ENCODE data around the gene PRKAG2.
A peak's percentile ranks its signal among the peaks of the same experiment; 100 is the strongest.

PRKAG2 gene

GRCh38 chr7:151900591-151900985 lies 23.7 kb upstream of the PRKAG2 start:
- no peak for DNase-seq

DNA sequence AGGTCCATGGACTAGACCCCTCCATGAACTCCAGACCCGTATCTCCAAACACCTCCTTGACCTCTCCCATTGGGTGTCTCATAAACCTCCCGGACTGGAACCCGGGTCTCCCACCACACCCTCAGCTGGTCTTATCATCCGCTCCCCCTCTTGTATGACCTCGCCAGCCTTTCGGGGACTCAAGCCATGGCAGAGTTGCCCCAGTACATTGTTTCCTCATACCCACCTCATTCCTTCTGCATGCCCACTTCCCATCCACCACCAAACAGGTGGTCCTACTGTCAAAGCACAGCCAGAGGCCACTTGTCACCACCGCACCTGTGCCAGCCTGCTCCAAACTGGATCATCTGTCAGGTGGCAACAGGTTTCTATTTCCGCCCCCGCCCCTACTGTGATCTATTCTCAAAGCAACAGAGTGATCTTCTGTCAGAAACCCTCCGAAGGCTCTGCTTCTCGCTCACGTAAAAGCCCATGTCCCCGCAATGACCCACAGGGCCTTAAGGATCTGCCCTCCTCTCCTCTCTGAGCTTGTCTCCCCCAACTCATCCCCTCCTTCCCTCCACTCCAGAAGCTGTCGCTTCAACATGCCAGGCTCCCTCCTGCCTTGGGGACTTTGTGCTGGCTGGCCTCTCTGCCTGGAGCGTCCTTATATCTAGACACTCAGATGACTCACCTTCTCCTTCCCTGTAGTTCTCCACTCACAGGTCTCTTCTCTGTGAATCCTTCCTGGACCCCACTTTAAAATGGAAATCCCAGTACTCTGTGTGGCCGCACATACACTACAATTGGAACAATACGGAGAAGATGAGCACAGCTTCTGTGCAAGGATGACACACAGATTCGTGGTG lies 22.8 kb upstream of the PRKAG2 start:
- no peak for DNase-seq

- DNase-seq = no peak
These were observed 21.2 kb upstream of the PRKAG2 start for GRCh38 chr7:151897951-151898686.

DNA sequence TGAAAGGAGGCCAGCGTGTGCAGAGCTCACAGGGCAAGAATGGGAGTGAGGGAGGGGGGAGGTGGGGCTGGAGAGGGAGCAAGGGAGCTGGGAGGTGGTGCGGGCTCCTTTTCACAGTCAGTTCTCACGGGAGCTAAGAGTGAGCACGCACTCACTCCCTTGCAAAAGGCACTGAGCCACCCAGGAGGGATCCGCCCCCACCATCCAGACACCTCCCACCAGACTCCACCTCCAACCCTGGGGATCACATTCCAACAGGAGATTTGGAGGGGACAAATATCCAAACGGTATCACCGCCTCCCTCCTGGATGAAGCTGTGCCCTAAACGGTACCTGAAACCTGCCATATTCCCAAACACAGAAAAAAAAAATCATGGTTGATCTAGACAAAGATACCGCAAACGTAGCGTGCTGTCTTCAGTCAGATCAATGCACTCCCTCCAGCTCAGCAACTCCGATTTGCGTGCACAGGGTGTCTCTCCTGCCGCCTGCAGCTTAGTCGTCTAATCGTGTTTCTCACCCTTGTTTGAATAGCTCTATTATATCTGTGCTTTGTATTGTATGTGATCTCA lies 20.3 kb upstream of the PRKAG2 start:
- DNase-seq = no peak

DNA sequence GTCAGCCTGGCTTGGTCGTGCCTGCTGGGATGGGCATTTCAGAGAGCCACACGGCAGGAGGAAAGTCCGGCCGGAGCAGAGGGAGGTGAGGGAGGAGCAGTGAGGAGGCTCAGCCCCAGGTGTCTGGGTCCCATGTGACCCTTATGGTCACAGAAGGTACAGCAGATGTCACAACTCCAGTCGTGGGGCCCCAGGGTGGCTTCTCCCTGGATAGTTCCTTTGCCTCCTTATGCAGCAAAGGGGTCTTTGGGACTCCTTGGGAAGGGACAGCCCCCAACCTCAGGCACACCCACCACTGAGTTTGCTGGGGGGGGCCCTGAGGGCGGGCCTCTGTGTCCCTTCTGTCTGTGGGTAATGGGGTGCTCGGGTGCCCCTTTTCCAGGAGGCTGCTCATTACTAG lies 19.6 kb upstream of the PRKAG2 start:
- DNase-seq = no peak

GRCh38 chr7:151896086-151896485 lies 19.2 kb upstream of the PRKAG2 start:
- DNase-seq = no peak

DNA sequence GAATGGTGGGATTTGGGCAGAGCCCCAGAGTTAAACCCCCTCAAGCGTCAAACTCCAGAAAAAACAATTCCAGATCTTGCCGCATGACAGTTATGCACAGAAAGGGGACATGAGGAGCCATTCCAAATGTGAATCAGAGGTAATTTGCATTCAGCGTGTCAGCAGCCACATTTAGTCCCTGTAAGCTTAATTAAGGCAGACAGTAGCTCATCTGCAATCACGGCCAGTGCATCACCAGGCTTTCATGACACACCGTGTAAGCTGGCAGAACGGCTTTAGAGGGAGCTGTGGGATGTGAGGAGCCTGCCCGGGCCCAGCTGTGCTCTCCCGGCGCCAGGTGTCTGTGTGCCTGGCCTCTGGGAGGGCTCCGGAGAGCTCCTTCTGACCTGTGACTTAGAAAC lies 18.7 kb upstream of the PRKAG2 start:
- DNase-seq = peak; percentile 80

DNA sequence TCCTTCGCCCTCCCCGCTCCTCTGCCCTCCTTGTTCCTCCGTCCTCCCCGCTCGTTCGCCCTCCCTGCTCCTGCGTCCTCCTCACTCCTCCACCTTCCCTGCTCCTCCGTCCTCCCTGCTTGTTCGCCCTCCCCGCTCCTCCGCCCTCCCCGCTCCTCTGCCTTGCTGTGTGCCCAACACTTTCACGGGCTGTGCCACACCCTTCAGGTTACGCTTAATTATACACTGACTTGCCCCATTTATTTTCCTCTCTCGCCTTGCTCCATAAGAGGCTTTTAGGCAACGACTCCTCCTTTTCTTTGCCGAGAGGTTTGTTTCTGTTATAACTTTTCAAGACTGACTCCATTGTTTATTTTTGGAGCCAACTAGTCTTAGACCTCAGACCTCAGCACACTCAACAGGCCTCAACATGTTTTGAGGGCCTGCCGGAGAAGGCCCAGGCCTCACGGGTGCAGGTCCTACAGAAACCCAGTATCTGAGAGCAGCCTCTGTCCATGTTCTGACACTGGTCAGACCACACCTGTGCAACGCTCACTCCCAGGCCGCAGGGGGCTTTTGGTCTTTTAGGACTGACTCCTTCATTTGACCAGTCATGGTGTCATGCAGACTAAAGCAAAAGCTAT lies 18.2 kb upstream of the PRKAG2 start:
- peak; percentile 98 for DNase-seq

GRCh38 chr7:151894111-151895007 lies 17.4 kb upstream of the PRKAG2 start:
- no peak for DNase-seq

- no peak for DNase-seq
These were observed 16.5 kb upstream of the PRKAG2 start for GRCh38 chr7:151893405-151893923.

- DNase-seq = no peak
These were observed 14.8 kb upstream of the PRKAG2 start for GRCh38 chr7:151891753-151892152.

DNA sequence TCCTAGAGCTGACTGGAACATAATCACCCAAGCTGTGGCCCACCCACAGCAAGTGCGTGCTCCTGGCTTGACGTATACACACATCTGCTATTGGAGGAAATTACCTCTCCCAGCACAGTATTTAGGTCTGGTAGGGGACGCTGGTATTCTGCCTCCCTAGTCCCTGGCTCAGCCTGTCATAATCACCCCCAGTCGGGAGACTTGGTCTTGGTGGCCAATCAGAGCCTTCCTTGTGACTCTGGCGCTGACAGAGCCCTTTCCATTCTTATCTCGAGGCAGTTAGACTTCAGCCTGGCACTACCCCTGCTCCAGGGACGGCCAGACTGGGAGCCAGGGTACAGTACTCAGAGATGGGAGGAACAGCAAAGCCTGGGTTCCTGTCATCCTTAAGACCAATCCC lies 14.3 kb upstream of the PRKAG2 start:
- no peak for DNase-seq

DNA sequence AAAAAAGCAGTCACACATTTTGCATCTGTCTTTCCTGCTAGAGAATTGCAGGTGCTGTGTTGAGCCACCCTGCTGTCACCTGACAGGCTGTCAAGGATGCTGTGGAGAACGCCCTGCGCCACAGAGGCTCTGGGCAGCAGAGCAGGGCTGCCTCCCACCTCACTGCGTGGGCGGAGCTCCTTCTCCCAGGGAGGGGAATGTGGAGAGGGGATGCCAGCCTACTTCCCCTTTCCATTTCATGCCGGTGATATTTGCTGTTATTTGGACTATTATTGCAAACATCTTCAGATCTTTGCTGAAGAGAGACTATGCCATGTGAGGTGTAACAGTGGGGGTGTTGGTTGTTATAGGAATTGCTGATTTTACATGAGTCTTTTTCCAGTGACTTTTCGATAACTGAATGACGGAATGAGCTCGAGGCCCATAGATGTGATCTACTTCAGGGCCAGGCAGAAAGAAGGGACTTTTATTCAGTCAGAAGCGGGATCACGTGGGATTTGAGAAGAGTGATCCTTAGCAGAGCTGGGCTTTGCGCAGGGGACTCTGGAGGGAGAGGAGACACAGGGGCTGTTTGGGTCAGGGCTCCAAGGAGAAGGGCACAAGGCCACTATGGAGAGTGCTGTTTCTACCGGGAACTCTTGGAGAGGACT lies 13.6 kb upstream of the PRKAG2 start:
- DNase-seq = peak; percentile 7

- DNase-seq = no peak
These were observed 12.8 kb upstream of the PRKAG2 start for GRCh38 chr7:151889406-151890354.

DNA sequence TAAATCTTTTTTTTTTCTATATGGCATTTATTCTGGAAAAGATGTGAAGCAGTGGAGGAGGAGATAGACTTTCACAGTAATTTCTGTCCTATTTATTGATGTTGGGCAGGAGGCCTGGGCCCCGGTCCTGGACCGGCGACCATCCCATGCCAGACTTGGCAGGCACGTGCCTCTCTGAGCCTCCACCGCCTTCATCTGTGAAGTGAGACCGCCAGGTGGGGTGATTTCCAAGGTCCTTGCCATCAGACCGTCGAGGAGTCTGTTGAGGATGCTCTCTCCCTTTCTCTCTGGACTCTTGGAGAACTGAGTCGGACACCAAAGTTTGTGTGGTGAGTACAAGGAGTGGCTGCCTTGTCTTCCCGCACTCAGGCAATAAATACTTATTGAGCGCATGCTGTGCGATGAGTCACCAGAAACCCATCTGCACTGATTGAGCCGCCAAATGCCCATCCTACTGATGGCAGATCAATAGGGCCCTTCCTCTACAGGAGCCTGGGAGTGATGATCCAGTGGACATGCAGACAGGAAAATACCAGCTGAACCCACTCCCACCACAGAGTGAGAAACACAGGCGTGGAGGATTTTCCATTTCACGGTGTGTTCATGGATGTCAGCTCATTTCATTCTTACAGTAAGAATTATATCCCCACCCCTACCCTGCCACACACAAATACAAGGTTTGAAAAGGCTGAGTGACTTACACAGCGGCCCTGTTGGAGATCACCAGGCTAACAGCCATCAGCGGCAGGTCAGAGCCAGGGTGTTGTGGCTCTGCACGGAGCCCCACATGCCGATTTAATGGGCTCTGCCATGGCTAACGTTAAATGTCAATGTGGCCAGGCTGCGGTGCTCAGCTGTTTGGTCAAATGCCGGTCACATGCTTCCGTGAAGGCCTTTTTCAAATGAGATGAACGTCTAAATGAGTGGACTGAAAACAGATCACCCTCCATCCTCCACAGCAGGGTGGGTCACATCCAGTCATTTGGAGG lies 11.5 kb upstream of the PRKAG2 start:
- DNase-seq = no peak

GRCh38 chr7:151886783-151887182 lies 9.9 kb upstream of the PRKAG2 start:
- no peak for DNase-seq

GRCh38 chr7:151885202-151885580 lies 8.3 kb upstream of the PRKAG2 start:
- no peak for DNase-seq

- DNase-seq = no peak
These were observed 7.6 kb upstream of the PRKAG2 start for GRCh38 chr7:151884312-151885201.
